Ascending aorta (tissue), 2 donors: ENCODE results near the gene LRRC42. TPM values are rescaled to one million over a fixed set of nuclear protein-coding genes. Genes with fewer than 3 reads are reported as not detected.

Experiments used
- DNase-seq, 2 donors: peaks; one replicate each; pipeline ENCODE4 v3.0.0-alpha.2; 2019; ENCODE audit warnings: low spot score in 2 of 2
- H3K27ac ChIP-seq, 2 donors: fragments of 200-600 bp; sonication (generic); one replicate each; pipeline ENCODE4 v1.5.1; 2016 to 2017; ENCODE audit warnings: mild to moderate bottlenecking in 1 of 2
- H3K27me3 ChIP-seq: fragments of 200-600 bp; sonication (generic); one replicate; pipeline ENCODE4 v1.5.1; 2017
- H3K36me3 ChIP-seq, 2 donors: fragments of 200-600 bp; sonication (generic); one replicate each; pipeline ENCODE4 v1.5.1; 2016
- H3K4me1 ChIP-seq, 2 donors: fragments of 200-600 bp; sonication (generic); one replicate each; pipeline ENCODE4 v1.5.1; 2016 to 2017; ENCODE audit warnings: mild to moderate bottlenecking in 1 of 2
- H3K4me3 ChIP-seq, 2 donors: fragments of 200-600 bp; sonication (generic); one replicate each; pipeline ENCODE4 v1.5.1; 2016 to 2017; ENCODE audit warnings: mild to moderate bottlenecking in 1 of 2
- H3K9me3 ChIP-seq, 2 donors: fragments of 200-600 bp; sonication (generic); one replicate each; pipeline ENCODE4 v1.5.1; 2016
- CTCF ChIP-seq, 3 experiments: fragments of 200-600 bp in 2 of 3; fragments of 450-650 bp in 1 of 3; sonication (generic) in 2 of 3; IDR thresholded peaks; one replicate each; pipeline ENCODE4 v1.5.1; 2016 to 2019; ENCODE audit warnings: antibody characterized with exemption in 3 of 3, mild to moderate bottlenecking in 1 of 3, moderate library complexity in 1 of 3
- intact Hi-C: fragments of 100-400 bp; cut with DNase I; formaldehyde crosslinking; loops from one replicate; pipeline ENCODE4 v1.15.1; 2023
- total RNA-seq: library from RNA; depleted of rRNA; stranded (reverse); fragments of >200 nt; gene quantifications from one replicate; pipeline ENCODE4 v1.1.0, GENCODE V29; 2016

Gene LRRC42
- total RNA-seq, 1 donor from 2014 or later, result 28.2 TPM

- Histone ChIP-seq H3K9me3 (no peaks in the 10 kb centered on the region), H3K4me1 (no peaks in the 10 kb centered on the region), H3K27me3 (no peaks in the 10 kb centered on the region), H3K36me3 (no peaks in the 10 kb centered on the region), H3K4me3 (no peak overlapping the region), H3K27ac (no peak overlapping the region)
- TF ChIP-seq CTCF (IDR thresholded peaks at IDR 0.05), result no peak
- intact Hi-C loops, result no loop called here
- no peak for DNase-seq
These were observed 68.0 kb downstream of the LRRC42 start for GRCh38 chr1:54014009-54014629.

- Histone ChIP-seq H3K27ac (no peak overlapping the region), H3K27me3 (no peaks in the 10 kb centered on the region), H3K4me3 (no peak overlapping the region), H3K4me1 (no peaks in the 10 kb centered on the region), H3K36me3 (no peaks in the 10 kb centered on the region), H3K9me3 (no peaks in the 10 kb centered on the region)
- DNase-seq, result no peak
- TF ChIP-seq CTCF (IDR thresholded peaks at IDR 0.05), result no peak
- intact Hi-C loops, result no loop called here
These were observed 70.5 kb downstream of the LRRC42 start for GRCh38 chr1:54016343-54017282.

Other genes starting within 250 kb of the LRRC42 start
- not detected for gene GLIS1, start 207.2 kb upstream of the LRRC42 start, total RNA-seq
- 9.3 TPM for gene NDC1, start 108.1 kb upstream of the LRRC42 start, total RNA-seq
- 17.0 TPM for gene YIPF1, start 56.6 kb upstream of the LRRC42 start, total RNA-seq
- not detected for gene DIO1, start 52.2 kb upstream of the LRRC42 start, total RNA-seq
- gene IFT25, start 651 bp upstream of the LRRC42 start, total RNA-seq, result not detected
- not detected for gene LDLRAD1, start 71.8 kb downstream of the LRRC42 start, total RNA-seq
- gene TMEM59, start 106.9 kb downstream of the LRRC42 start, total RNA-seq, result 97.5 TPM
- 0.64 TPM for gene TCEANC2, start 107.3 kb downstream of the LRRC42 start, total RNA-seq
- not detected for gene CDCP2, start 206.7 kb downstream of the LRRC42 start, total RNA-seq